Adrenal gland (tissue), 12 donors: ENCODE data around the gene SPAG4. TPM values are rescaled to one million over a fixed set of nuclear protein-coding genes. Genes with fewer than 3 reads are reported as not detected.

Source experiments
- DNase-seq, 7 donors: peaks; one replicate each; pipeline ENCODE4 v3.0.0-alpha.2; 2019 to 2020
- H3K27ac ChIP-seq, 5 donors: fragments of 200-600 bp; sonication (generic) in 4 of 5; 1 replicate in 3 of 5; 2 replicates in 2 of 5; pipeline versions ENCODE4 v1.5.1 to v1.8.0; 2016 to 2020; ENCODE audit warnings: mild to moderate bottlenecking in 1 of 5
- H3K27me3 ChIP-seq: fragments of 200-600 bp; 2 replicates; pipeline ENCODE4 v1.8.0; 2021
- H3K36me3 ChIP-seq, 2 donors: fragments of 200-600 bp; replicated peaks in 1 of 2; 1 replicate in 1 of 2; 2 replicates in 1 of 2; pipeline versions ENCODE4 v1.5.1 to v1.8.0; 2018 to 2022
- H3K4me1 ChIP-seq, 2 donors: fragments of 200-600 bp; replicated peaks in 1 of 2; 1 replicate in 1 of 2; 2 replicates in 1 of 2; pipeline versions ENCODE4 v1.5.1 to v1.8.0; 2018 to 2021
- H3K4me3 ChIP-seq, 4 donors: fragments of 200-600 bp; sonication (generic) in 3 of 4; one replicate each; pipeline ENCODE4 v1.5.1; 2016 to 2018
- H3K9me3 ChIP-seq, 3 donors: fragments of 200-600 bp; sonication (generic) in 1 of 3; replicated peaks in 1 of 3; 1 replicate in 2 of 3; 2 replicates in 1 of 3; pipeline versions ENCODE4 v1.5.1 to v1.8.0; 2016 to 2021
- POLR2A ChIP-seq, 2 donors: fragments of 450-650 bp; IDR thresholded peaks; one replicate each; pipeline ENCODE4 v1.6.1; 2017; ENCODE audit warnings: antibody characterized with exemption in 2 of 2, mild to moderate bottlenecking in 2 of 2, moderate library complexity in 1 of 2
- WGBS, 4 donors: extraction: QIAGEN DNeasy Blood & Tissue Kit in 2 of 4; methylation state at CpG; one replicate each; pipeline versions ENCODE4 v1.1.5 to v1.1.7; 2013 to 2017; 5-methylcytosine and 5-hydroxymethylcytosine counted together
- intact Hi-C, 2 donors: fragments of 100-400 bp; cut with DNase I; formaldehyde crosslinking; loops; one replicate each; pipeline versions ENCODE4 v1.14.1 to v1.15.0; 2022 to 2023
- polyA plus RNA-seq, 3 donors: library from polyadenylated mRNA; stranded (reverse); fragments of 200-250 nt in 2 of 3; fragments of 350-450 nt in 1 of 3; fragmentation: Illumina TruSeq in 1 of 3; extraction: RNeasy Lipid Tissue Mini Kit (QIAGEN cat#74804) in 1 of 3; gene quantifications; one replicate each; pipeline ENCODE4 v1.2.3, GENCODE V29; 2013 to 2014
- small RNA-seq, 2 donors: library from RNA; depleted of rRNA; stranded (forward); fragments of <200 nt; gene quantifications; one replicate each; pipeline ENCODE3, GENCODE V24; 2016
- total RNA-seq, 9 donors: library from RNA; depleted of rRNA in 4 of 9; stranded (reverse); fragments of >200 nt in 4 of 9; fragments of 120-200 nt in 1 of 9; fragmentation: NEBNext Ultra II Directional in 1 of 9; extraction: Animal tissue kit (Norgen Biotek cat#: 25700) in 1 of 9; gene quantifications; one replicate each; pipeline versions ENCODE4 v1.1.0 to v1.2.4, GENCODE V29; 2013 to 2023
- TF ChIP-seq, protein P1 (sequence below), 6 experiments: fragments of 450-650 bp in 4 of 6; fragments of 200-600 bp in 2 of 6; sonication (generic) in 1 of 6; IDR thresholded peaks; 1 replicate in 5 of 6; 2 replicates in 1 of 6; pipeline versions ENCODE4 v1.5.1 to v1.8.0; 2016 to 2021; ENCODE audit warnings: antibody characterized with exemption in 6 of 6, mild to moderate bottlenecking in 2 of 6, moderate library complexity in 1 of 6
- donor health status: healthy with polysubstance abuse.
- donor health status: Bipolar disorder and iron deficiency.
- donor health status: DM: yes; HTN: yes; CAD: no.
- donor health status: DM: no; HTN: no; CAD: no.
- donor health status: DM: no; HTN: no; CAD: no.
- donor health status: DM: yes; HTN: yes; CAD: no.

Gene SPAG4
- total and polyA plus RNA-seq, 12 donors = 2.7 to 32.0 (median 13.4) TPM

DNA sequence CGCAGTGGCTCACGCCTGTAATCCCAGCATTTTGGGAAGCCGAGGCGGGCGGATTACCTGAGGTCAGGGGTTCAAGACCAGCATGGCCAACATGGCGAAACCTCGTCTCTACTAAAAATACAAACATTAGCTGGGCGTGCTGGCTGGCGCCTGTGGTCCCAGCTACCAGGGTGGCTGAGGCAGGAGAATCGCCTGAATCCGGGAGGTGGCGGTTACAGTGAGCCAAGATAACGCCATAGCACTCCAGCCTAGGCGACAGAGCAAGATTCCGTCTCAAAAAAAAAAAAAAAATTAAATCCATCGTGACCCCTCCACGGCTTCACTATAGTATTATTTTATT is 50.3 kb downstream of the SPAG4 start:
- Histone ChIP-seq H3K9me3 (no peaks in the 10 kb centered on the region), H3K36me3 (peaks cover 0 to 20% of the 10 kb centered on the region in 2 donors), H3K4me3 (no peak overlapping the region), H3K27ac (peak overlapping the region in 1 of 5 donors; percentile 98), H3K4me1 (peaks cover 8 to 24% of the 10 kb centered on the region in 2 donors), H3K27me3 (no peaks in the 10 kb centered on the region)
- intact Hi-C loops = loop anchor here in 1 of 2 donors (10.0 kb wide), 1 partner anchor 201 kb away; no protein-coding TSS in a partner anchor
- 94 to 98% (median 97%) methylated on average over 17 of the region's 17 CpGs for WGBS, 4 donors
- DNase-seq = peak in 1 of 7 donors; percentile 22
- TF ChIP-seq, protein P1, sequence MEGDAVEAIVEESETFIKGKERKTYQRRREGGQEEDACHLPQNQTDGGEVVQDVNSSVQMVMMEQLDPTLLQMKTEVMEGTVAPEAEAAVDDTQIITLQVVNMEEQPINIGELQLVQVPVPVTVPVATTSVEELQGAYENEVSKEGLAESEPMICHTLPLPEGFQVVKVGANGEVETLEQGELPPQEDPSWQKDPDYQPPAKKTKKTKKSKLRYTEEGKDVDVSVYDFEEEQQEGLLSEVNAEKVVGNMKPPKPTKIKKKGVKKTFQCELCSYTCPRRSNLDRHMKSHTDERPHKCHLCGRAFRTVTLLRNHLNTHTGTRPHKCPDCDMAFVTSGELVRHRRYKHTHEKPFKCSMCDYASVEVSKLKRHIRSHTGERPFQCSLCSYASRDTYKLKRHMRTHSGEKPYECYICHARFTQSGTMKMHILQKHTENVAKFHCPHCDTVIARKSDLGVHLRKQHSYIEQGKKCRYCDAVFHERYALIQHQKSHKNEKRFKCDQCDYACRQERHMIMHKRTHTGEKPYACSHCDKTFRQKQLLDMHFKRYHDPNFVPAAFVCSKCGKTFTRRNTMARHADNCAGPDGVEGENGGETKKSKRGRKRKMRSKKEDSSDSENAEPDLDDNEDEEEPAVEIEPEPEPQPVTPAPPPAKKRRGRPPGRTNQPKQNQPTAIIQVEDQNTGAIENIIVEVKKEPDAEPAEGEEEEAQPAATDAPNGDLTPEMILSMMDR (IDR thresholded peaks at IDR 0.05) = no peak
- no peak for TF ChIP-seq POLR2A (IDR thresholded peaks at IDR 0.05)

DNA sequence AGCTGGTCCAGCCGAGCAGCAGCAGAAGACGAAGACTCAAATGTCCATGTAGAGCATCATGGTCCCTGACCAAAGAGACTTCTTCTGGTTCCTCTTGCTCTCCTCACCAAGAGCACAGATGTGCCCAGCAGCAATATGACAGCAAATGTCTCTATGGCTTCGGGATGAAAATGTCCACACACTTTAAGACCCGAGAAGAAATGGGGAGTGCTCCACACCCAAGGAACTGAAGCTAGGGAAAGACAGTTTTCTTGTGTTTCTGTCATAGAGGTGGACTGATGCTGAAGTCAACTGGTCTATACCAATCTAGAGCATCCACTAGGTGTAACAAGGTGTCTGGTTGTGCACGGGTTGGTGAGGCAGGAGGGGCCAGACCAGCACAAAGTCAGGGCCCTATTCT is 53.6 kb downstream of the SPAG4 start:
- no peaks in the 10 kb centered on the region for H3K9me3 ChIP-seq
- peak in 1 of 7 donors; percentile 14 for DNase-seq
- no peaks in the 10 kb centered on the region for H3K27me3 ChIP-seq
- no peaks in the 10 kb centered on the region for H3K4me1 ChIP-seq
- H3K36me3 ChIP-seq = peaks cover 0 to 53% of the 10 kb centered on the region in 2 donors
- no peak for TF ChIP-seq POLR2A (IDR thresholded peaks at IDR 0.05)
- TF ChIP-seq, protein P1 (IDR thresholded peaks at IDR 0.05) = no peak
- intact Hi-C loops = loop anchor here in 1 of 2 donors (10.0 kb wide), 1 partner anchor 204 kb away; no protein-coding TSS in a partner anchor
- no peak overlapping the region for H3K27ac ChIP-seq
- H3K4me3 ChIP-seq = no peak overlapping the region
- WGBS, 4 donors = 94 to 99% (median 96%) methylated on average over 5 of the region's 5 CpGs

DNA sequence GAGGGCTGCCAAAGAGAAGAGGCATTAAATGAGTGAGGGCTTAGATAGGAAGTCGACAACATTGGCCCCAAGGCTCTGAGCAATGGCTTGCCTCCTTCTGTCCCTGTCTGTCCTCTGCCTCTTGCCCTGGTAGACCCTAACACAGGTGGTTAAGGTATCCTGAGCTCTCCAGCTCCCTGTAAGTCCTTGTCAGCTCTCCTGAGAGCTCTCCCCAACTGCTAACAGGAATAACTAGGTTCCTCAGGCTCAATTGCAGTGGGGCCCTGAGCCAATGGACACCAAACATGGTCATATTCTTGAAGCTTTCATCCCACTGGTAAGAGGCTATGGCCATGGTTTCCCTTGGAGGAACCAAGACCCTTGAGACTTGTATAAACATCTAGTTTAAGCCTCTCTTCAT is 54.1 kb downstream of the SPAG4 start:
- intact Hi-C loops = loop anchor here in 1 of 2 donors (10.0 kb wide), 1 partner anchor 205 kb away; no protein-coding TSS in a partner anchor
- Histone ChIP-seq H3K27me3 (no peaks in the 10 kb centered on the region), H3K4me3 (no peak overlapping the region), H3K4me1 (no peaks in the 10 kb centered on the region), H3K9me3 (no peaks in the 10 kb centered on the region), H3K27ac (no peak overlapping the region), H3K36me3 (peaks cover 0 to 58% of the 10 kb centered on the region in 2 donors)
- 86 to 100% (median 95%) methylated on average over 1 of the region's 1 CpG for WGBS, 4 donors
- peak in 1 of 7 donors; percentile 33 for DNase-seq
- no peak for TF ChIP-seq POLR2A (IDR thresholded peaks at IDR 0.05)
- TF ChIP-seq, protein P1 (IDR thresholded peaks at IDR 0.05) = no peak

Small RNA genes lying within 50 kb of the gene (small RNA-seq; reads per million reads assigned to genes)
- gene RNU6-759P (0 reads per million in 2 donors), gene RPL37P1 (0 reads per million in 2 donors)

Other genes starting within 250 kb of the SPAG4 start
- 100 to 1,000 TPM in 1 of 9 donors, 10 to 100 TPM in 8; 37.2 to 100 (median 83.4) TPM for gene UQCC1, start 203.9 kb upstream of the SPAG4 start, total RNA-seq
- gene UQCC1, start 203.9 kb upstream of the SPAG4 start, polyA plus RNA-seq = 10 to 100 TPM; 31.0 to 60.1 (median 35.3) TPM
- gene GDF5, start 177.6 kb upstream of the SPAG4 start, total RNA-seq = under 1 TPM in 4 of 9 donors, not detected in 5; 0.16 to 0.28 (median 0.21) TPM
- under 1 TPM in 2 of 3 donors, not detected in 1; 0.13 to 0.16 TPM for gene GDF5, start 177.6 kb upstream of the SPAG4 start, polyA plus RNA-seq
- 10 to 100 TPM; 14.1 to 36.9 (median 26.4) TPM for gene CEP250, start 160.2 kb upstream of the SPAG4 start, total RNA-seq
- gene CEP250, start 160.2 kb upstream of the SPAG4 start, polyA plus RNA-seq = 10 to 100 TPM; 12.6 to 49.8 (median 15.2) TPM
- not detected for gene C20orf173, start 86.2 kb upstream of the SPAG4 start, total RNA-seq
- gene C20orf173, start 86.2 kb upstream of the SPAG4 start, polyA plus RNA-seq = not detected
- gene ERGIC3, start 73.8 kb upstream of the SPAG4 start, total RNA-seq = 100 to 1,000 TPM; 233 to 386 (median 275) TPM
- 100 to 1,000 TPM; 217 to 351 (median 221) TPM for gene ERGIC3, start 73.8 kb upstream of the SPAG4 start, polyA plus RNA-seq
- 100 to 1,000 TPM in 7 of 9 donors, 10 to 100 TPM in 2; 66.8 to 233 (median 156) TPM for gene CPNE1, start 49.1 kb downstream of the SPAG4 start, total RNA-seq
- gene CPNE1, start 49.1 kb downstream of the SPAG4 start, polyA plus RNA-seq = 100 to 1,000 TPM in 2 of 3 donors, 10 to 100 TPM in 1; 63.9 to 464 (median 428) TPM
- gene RBM12, start 49.1 kb downstream of the SPAG4 start, total RNA-seq = 10 to 100 TPM; 18.9 to 98.6 (median 57.7) TPM
- 10 to 100 TPM in 2 of 3 donors, 1 to 10 TPM in 1; 7.7 to 93.5 (median 13.1) TPM for gene RBM12, start 49.1 kb downstream of the SPAG4 start, polyA plus RNA-seq
- gene NFS1, start 83.5 kb downstream of the SPAG4 start, total RNA-seq = 100 to 1,000 TPM in 6 of 9 donors, 10 to 100 TPM in 3; 40.1 to 129 (median 114) TPM
- 10 to 100 TPM; 60.3 to 97.1 (median 73.1) TPM for gene NFS1, start 83.5 kb downstream of the SPAG4 start, polyA plus RNA-seq
- gene ROMO1, start 83.6 kb downstream of the SPAG4 start, total RNA-seq = 100 to 1,000 TPM; 154 to 477 (median 256) TPM
- 1,000 to 10,000 TPM in 1 of 3 donors, 100 to 1,000 TPM in 1, 10 to 100 TPM in 1; 50.1 to 1,321 (median 664) TPM for gene ROMO1, start 83.6 kb downstream of the SPAG4 start, polyA plus RNA-seq
- 100 to 1,000 TPM; 111 to 581 (median 238) TPM for gene RBM39, start 126.4 kb downstream of the SPAG4 start, total RNA-seq
- gene RBM39, start 126.4 kb downstream of the SPAG4 start, polyA plus RNA-seq = 100 to 1,000 TPM; 278 to 714 (median 656) TPM
- 10 to 100 TPM; 17.0 to 45.1 (median 32.1) TPM for gene PHF20, start 156.2 kb downstream of the SPAG4 start, total RNA-seq
- gene PHF20, start 156.2 kb downstream of the SPAG4 start, polyA plus RNA-seq = 10 to 100 TPM; 15.0 to 27.8 (median 17.8) TPM